ENCODE measurements around the gene NOCT.
"Not testable (repeated sequence)": the region's sequence is repeated elsewhere in the genome, so short reads cannot be mapped to it uniquely, and the experiment has no call there.

NOCT gene

DNA sequence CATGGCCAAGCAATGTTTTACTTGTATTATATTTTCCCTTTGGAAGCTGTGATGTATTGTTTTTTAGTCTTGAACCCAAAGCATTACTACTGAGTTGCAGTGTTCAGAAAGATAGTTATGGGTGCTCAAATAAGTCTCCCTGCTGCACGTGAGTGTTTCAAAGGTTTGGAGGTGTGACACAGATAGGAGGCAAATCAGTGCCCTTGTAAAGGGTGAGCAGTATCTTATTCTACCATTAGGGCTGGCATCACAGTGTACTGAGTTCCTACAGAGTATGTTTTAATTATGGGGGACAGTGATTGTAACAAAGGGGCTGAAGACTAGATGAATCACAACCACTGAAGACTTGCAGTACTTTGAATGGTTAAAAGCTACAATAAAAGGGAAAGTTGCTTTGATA is 38.3 kb downstream of the NOCT start:
- DNase-seq: no peak

DNA sequence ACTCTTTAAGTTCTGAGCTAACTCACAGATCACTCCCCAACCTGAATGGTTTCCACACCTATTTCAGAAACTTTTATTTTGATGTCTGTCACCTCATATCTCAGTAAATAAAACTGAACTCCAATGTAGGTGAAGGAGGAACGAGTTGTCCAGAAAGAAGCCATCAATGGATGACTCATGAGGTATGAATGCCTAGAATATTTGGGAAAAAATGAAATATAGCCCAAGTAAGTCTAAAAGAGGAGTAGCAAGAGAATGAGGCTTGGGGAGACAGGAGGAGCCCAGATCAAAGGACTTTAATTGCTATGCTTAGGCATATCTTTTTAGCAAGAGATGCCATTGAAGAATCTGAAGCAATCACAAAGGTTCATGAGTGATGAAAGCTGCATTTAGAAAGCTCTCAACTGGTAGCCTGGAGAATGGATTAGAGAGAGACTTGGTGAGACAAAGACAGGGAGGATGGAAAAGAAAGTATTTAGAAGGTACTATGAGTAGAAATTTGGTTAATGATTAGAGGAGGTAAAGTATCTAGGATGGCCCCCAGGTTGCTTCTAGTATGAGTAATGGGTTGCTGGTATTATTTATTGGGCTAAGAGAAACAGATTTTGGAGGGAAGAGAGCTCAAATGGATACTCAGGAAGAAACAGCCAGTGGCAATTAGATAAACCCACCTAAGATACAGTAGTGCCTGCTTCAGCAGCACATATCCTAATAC is 39.4 kb downstream of the NOCT start:
- no peak for DNase-seq

DNA sequence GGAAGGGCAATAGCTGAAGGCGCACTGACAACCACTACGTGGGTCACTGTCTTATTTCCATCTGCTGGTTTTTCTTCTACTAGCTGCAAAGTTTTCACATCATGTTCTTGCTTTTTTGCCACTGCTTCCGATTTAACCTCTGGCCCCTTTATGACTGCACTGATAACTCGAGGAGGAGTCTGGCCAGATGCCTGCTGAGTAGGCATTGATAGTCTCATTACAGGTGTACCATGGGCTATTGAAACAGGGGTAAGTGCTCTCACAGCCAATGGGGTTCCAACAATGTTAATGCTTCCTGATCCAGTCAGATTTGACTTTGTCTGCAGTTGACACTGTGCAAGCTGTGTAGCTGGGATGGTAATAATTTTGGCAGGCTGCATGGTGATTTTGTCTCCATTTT is 43.4 kb downstream of the NOCT start:
- DNase-seq: not testable (repeated sequence)

GRCh38 chr4:139060591-139060990 is 45.0 kb downstream of the NOCT start:
- no peak for DNase-seq

DNA sequence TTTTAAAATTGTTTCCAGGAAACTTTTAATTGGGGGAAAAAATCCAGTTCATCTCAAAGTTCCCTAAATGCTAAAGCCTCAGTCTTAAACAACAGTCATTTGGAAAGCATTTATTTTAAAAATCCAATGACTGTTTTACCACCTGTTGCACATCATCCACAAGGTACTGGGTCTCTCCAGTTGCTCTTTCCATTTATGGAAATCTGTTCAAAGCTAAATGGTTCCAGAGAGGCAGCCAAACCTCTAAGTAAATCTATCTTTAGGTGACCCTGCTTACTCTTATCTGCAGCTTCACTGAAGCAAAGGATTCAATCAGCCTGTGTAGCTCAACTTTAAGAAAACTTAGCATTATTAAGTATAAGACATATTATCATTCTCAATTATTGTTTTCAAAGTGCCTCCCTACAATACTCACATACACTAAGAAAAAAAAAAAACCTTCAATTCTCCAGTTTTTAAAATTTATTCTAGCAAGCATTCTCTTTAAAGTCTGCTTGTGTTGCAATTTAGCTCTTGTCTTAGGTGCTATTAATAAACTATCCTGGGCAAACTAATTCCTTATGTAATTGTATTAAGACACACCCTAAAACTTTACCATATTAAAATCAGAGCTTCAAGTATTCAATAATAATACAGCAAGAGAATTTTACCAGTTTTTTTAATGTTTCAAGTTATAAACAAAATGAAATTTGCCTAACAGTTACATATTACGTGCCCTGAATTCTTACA is 60.6 kb downstream of the NOCT start:
- DNase-seq: no peak

GRCh38 chr4:139077567-139078355 is 62.2 kb downstream of the NOCT start:
- DNase-seq: no peak

- DNase-seq: no peak
Measured at GRCh38 chr4:139078926-139079325, 63.3 kb downstream of the NOCT start.

- DNase-seq: peak; percentile 58
Measured at GRCh38 chr4:139082750-139083606, 67.4 kb downstream of the NOCT start.

DNA sequence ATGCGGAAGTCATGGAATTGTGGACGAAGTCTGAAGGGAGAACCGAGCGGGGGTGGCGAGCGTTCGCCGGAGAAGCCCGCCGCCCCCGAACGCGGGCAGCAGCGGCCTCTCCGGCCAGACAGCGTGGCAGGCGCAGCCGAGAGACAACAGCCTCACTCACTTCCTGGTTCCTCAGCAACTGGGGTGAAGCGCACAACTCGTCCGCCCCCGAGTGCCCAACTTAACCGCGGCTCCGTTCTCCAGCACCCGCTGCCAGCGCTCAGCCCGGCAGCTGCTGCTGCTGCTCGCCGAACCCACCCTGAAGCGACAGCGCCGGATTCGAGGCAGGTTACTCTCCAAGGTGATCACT is 68.0 kb downstream of the NOCT start:
- no peak for DNase-seq

DNA sequence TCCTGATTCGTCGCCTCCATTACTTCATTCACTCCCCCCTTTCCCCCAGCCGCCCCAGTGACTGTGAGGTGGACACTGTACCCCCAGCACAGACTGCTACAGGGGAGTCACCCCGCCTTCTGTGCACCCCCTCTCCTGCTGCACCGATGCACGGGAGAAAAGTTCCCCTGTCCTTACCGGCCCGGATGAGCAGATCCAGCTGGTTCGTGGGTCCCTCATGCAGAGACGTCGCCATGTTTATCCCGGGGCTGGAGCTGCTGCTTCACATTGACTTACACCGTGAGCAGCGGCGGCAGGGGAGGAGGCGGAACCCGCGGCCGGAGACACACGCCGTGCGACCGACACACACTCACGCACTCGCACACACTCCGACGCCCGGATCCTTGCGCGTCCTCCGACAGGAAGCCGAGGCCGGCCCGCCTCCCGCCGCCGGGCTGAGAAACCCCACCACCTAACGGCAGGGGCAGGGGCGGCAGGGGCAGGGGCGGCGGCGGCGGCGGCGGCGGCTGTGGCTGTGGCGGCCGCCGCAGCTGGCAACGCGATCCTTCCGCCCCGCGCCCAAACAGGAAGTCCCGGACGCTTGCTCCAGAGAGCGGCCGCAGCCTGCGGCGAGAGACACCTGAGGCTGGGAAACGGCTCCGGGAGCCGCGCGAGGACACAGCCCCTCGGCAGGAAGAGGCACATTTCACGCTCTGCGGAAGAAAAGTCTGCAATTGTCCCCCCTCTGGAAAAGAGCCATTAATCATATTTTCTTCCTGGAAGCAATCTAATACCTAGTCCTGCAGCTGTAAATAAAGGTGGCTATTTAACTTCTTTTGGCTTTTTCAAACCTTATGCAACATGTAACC is 68.6 kb downstream of the NOCT start:
- DNase-seq: peak; percentile 37

DNA sequence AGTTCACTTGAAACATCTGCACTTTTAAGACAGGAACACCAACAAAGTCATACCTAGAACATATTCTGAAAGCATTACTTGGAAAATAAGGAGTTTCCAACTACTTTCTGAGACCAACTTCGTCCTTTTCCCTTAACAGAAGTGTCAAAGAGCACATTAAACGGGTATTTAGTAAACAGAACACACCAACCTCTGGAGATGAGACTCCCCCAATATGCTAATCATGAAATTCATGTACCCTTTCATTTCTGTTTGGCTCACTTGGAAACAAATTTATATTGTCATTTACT is 69.2 kb downstream of the NOCT start:
- no peak for DNase-seq

GRCh38 chr4:139085141-139085540 is 69.6 kb downstream of the NOCT start:
- no peak for DNase-seq

DNA sequence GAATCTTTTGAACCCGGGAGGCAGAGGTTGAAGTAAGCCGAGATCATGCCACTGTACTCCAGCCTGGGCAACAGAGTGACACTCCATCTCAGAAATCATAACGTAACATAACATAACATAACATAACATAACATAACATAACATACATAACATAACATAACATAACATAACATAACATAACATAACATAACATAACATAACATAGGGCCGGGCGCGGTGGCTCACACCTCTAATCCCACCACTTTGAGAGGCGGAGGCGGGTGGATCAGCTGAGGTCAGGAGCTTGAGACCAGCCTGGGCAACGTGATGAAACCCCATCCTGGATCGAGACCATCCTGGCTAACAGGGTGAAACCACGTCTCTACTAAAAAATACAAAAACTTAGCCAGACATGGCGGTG is 76.7 kb downstream of the NOCT start:
- no peak for DNase-seq
